Upper lobe of left lung (tissue), 4 donors: ENCODE results near the gene GALK1.

ENCODE experiments used
- EP300 ChIP-seq, 4 donors: sonication (generic); formaldehyde crosslinking; IDR thresholded peaks; one replicate each; pipeline ENCODE4 v1.5.1; 2017; ENCODE audit warnings: antibody characterized with exemption in 4 of 4, control low read depth in 2 of 4
- POLR2A ChIP-seq, 4 donors: fragments of 450-650 bp; IDR thresholded peaks; one replicate each; pipeline ENCODE4 v1.5.1; 2016 to 2017; ENCODE audit warnings: antibody characterized with exemption in 4 of 4, mild to moderate bottlenecking in 2 of 4
- POLR2AphosphoS5 ChIP-seq, 2 donors: sonication (generic); formaldehyde crosslinking; IDR thresholded peaks; one replicate each; pipeline ENCODE4 v1.5.1; 2017; ENCODE audit warnings: antibody characterized with exemption in 2 of 2
- TF ChIP-seq, protein P1 (sequence below), 6 experiments: fragments of 450-650 bp in 4 of 6; fragments of 200-600 bp in 2 of 6; sonication (generic) in 2 of 6; IDR thresholded peaks; one replicate each; pipeline ENCODE4 v1.5.1; 2016 to 2019; ENCODE audit warnings: antibody characterized with exemption in 6 of 6

DNA sequence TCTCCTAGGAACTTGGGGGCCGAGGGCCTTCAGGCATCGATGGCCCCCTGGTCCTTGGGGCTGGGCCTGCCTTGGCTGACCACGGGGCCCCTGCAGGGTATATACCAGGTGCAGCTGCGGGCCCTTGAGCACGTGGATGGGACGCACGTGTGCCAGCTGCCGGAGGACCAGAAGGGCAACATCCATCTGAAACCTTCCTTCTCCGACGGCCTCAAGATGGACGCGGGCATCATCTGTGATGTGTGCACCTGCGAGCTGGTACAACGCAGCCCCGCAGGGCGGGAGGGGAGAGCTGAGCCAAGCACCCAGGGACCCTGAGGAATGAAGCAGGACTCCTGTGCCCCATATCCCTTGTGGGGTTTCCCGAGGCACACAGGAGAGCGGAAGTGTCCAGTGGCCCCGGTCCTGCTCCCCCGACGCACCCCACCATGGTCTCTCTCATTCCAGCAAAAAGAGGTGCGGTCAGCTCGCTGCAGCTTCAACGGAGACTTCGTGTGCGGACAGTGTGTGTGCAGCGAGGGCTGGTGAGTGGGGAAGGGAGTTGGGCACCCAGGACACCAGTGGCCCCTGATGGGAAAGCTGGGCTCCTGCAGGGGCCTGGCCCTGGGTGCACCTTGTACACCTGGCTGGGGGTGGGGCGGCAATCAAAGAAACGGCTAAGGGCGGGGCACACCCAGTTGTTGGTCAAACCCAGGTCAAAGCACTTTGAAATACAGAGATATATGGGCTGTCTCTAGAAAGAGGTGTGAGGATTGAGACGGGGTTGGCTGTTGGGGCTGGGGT, 33.1 kb downstream of the GALK1 start:
- TF ChIP-seq, protein P1, sequence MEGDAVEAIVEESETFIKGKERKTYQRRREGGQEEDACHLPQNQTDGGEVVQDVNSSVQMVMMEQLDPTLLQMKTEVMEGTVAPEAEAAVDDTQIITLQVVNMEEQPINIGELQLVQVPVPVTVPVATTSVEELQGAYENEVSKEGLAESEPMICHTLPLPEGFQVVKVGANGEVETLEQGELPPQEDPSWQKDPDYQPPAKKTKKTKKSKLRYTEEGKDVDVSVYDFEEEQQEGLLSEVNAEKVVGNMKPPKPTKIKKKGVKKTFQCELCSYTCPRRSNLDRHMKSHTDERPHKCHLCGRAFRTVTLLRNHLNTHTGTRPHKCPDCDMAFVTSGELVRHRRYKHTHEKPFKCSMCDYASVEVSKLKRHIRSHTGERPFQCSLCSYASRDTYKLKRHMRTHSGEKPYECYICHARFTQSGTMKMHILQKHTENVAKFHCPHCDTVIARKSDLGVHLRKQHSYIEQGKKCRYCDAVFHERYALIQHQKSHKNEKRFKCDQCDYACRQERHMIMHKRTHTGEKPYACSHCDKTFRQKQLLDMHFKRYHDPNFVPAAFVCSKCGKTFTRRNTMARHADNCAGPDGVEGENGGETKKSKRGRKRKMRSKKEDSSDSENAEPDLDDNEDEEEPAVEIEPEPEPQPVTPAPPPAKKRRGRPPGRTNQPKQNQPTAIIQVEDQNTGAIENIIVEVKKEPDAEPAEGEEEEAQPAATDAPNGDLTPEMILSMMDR (IDR thresholded peaks at IDR 0.05): no peak
- TF ChIP-seq POLR2AphosphoS5 (IDR thresholded peaks at IDR 0.05): no peak
- no peak for TF ChIP-seq POLR2A (IDR thresholded peaks at IDR 0.05)
- TF ChIP-seq EP300 (IDR thresholded peaks at IDR 0.05): no peak
